ENCODE measurements around the gene EXOC4. TPM values are rescaled to one million over a fixed set of nuclear protein-coding genes. Genes with fewer than 3 reads are reported as not detected.

EXOC4 gene
- total RNA-seq, 4 donors from 2014 or later: 82.4 to 204 (median 128) TPM

DNA sequence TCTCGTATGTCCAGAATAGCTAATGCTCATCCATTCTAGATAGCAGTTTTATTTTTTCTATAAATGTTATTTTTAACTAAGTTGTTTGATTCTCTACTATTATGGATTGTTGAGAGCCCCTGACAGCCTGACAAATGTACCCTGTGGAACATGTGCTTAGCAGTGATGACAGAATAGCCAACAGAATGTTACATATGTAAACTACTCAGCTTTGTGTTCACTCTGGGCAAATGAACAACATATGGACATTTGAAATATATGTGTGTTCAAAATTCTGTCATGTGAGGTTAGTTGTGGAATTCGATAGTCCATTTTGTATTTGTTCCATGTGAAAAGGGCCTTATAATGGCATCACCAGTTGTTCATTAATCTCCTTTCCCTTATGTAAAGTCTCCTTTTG is 199.7 kb downstream of the EXOC4 start:
- TF ChIP-seq POLR2AphosphoS5 (IDR thresholded peaks at IDR 0.05) (no peak), EP300 (IDR thresholded peaks at IDR 0.05; ENCODE audit: low read depth) (no peak), POLR2A (IDR thresholded peaks at IDR 0.05) (no peak)
- TF ChIP-seq, protein P1, sequence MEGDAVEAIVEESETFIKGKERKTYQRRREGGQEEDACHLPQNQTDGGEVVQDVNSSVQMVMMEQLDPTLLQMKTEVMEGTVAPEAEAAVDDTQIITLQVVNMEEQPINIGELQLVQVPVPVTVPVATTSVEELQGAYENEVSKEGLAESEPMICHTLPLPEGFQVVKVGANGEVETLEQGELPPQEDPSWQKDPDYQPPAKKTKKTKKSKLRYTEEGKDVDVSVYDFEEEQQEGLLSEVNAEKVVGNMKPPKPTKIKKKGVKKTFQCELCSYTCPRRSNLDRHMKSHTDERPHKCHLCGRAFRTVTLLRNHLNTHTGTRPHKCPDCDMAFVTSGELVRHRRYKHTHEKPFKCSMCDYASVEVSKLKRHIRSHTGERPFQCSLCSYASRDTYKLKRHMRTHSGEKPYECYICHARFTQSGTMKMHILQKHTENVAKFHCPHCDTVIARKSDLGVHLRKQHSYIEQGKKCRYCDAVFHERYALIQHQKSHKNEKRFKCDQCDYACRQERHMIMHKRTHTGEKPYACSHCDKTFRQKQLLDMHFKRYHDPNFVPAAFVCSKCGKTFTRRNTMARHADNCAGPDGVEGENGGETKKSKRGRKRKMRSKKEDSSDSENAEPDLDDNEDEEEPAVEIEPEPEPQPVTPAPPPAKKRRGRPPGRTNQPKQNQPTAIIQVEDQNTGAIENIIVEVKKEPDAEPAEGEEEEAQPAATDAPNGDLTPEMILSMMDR (IDR thresholded peaks at IDR 0.05): no peak
- intact Hi-C loops (cut with DNase I; ENCODE audit: low total_unique reads) (no loop called here), in situ Hi-C loops (cut with MboI; ENCODE audit: low pct_ligation_motif_present in 1 of 4, low pct_unique_long_range_greater_than_20kb in 1 of 4, low sequenced_read_pairs in 3 of 4) (no loop called here)
- no peak overlapping the region for H3K27ac ChIP-seq
- no peaks in the 10 kb centered on the region for H3K4me1 ChIP-seq
- H3K9me3 ChIP-seq: no peaks in the 10 kb centered on the region
- DNase-seq: no peak
- H3K4me3 ChIP-seq: no peak overlapping the region
- H3K27me3 ChIP-seq: no peaks in the 10 kb centered on the region
- H3K36me3 ChIP-seq: no peaks in the 10 kb centered on the region
- WGBS, 2 donors (ENCODE audit: low coverage in 1 of 2): 83 to 91% methylated on average over 2 of the region's 2 CpGs

DNA sequence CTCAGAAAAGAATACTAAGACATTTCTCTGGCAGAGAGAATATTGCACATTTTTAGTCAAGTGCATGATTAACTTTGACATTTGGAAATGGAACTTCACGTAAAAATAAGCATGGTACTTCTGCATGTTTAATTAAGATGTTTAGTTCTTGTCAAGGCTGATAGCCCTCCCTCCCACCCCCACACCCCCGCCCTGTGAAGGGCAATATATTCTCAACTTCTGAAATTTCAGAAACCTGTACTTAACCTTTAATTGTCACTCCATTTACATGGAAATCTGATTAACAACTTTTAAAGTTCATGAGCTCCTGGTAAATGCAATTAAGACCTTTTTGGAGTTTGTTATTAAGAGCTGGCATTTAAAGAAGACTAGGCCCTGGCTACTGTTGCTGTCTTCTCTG is 205.8 kb downstream of the EXOC4 start:
- TF ChIP-seq POLR2A (IDR thresholded peaks at IDR 0.05) (no peak), EP300 (IDR thresholded peaks at IDR 0.05; ENCODE audit: low read depth) (no peak), POLR2AphosphoS5 (IDR thresholded peaks at IDR 0.05) (no peak)
- TF ChIP-seq, protein P1 (IDR thresholded peaks at IDR 0.05): no peak
- no peak for DNase-seq
- Histone ChIP-seq H3K27ac (no peak overlapping the region), H3K27me3 (no peaks in the 10 kb centered on the region), H3K4me1 (no peaks in the 10 kb centered on the region), H3K4me3 (no peak overlapping the region), H3K36me3 (no peaks in the 10 kb centered on the region), H3K9me3 (no peaks in the 10 kb centered on the region)
- 87 to 100% methylated on average over 2 of the region's 2 CpGs for WGBS, 2 donors (ENCODE audit: low coverage in 1 of 2)
- in situ Hi-C loops (cut with MboI; ENCODE audit: low pct_ligation_motif_present in 1 of 4, low pct_unique_long_range_greater_than_20kb in 1 of 4, low sequenced_read_pairs in 3 of 4): no loop called here
- intact Hi-C loops (cut with DNase I; ENCODE audit: low total_unique reads): no loop called here

DNA sequence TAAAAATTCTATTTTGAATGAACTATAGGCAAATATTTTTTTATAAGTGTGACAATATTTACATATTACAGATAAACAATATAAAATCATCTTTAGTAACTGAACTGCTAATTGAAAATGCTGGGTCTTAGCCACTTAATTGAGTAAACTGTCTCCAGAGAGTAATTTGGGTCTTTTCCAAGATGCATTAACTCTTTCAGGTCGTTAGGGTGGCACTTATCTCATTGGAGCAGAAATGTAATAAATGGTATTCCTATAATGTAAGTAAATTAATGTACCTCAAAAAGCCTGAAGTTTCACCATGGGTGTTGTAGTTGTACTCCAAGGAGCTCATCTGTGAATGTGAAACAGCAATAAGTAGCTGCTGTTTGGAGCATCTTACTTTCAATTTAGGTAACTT is 208.5 kb downstream of the EXOC4 start:
- intact Hi-C loops (cut with DNase I; ENCODE audit: low total_unique reads): no loop called here
- H3K27ac ChIP-seq: no peak overlapping the region
- peaks cover 0 to 5% (median 0%) of the 10 kb centered on the region in 4 donors for H3K36me3 ChIP-seq
- WGBS, 2 donors (ENCODE audit: low coverage in 1 of 2): 31 to 41% methylated on average over 1 of the region's 1 CpG
- in situ Hi-C loops (cut with MboI; ENCODE audit: low pct_ligation_motif_present in 1 of 4, low pct_unique_long_range_greater_than_20kb in 1 of 4, low sequenced_read_pairs in 3 of 4): no loop called here
- H3K4me3 ChIP-seq: no peak overlapping the region
- TF ChIP-seq POLR2A (IDR thresholded peaks at IDR 0.05) (no peak), EP300 (IDR thresholded peaks at IDR 0.05; ENCODE audit: low read depth) (no peak), POLR2AphosphoS5 (IDR thresholded peaks at IDR 0.05) (no peak)
- TF ChIP-seq, protein P1 (IDR thresholded peaks at IDR 0.05): no peak
- peaks cover 0 to 3% of the 10 kb centered on the region in 2 donors for H3K9me3 ChIP-seq
- H3K27me3 ChIP-seq: no peaks in the 10 kb centered on the region
- no peak for DNase-seq
- no peaks in the 10 kb centered on the region for H3K4me1 ChIP-seq

DNA sequence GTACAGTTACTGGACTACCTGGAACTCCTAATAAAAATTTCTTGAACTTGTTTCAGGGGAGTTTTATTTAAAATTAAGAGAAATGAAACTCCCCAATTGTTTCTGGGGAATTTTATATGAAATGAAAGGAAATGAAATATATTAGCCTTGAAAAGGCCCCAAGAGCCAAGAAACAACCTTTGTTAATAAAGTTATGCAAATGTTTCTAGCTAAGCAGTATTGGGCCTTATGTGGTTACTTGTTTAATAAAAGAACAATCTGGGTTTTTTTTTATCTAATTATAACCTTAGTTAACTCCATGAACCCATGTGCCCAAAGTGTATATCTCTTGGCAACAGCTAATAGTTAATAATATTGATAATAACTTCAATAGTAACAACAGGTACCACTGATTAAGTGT is 222.8 kb downstream of the EXOC4 start:
- H3K27me3 ChIP-seq: no peaks in the 10 kb centered on the region
- no peaks in the 10 kb centered on the region for H3K9me3 ChIP-seq
- no peak for DNase-seq
- in situ Hi-C loops (cut with MboI; ENCODE audit: low pct_ligation_motif_present in 1 of 4, low pct_unique_long_range_greater_than_20kb in 1 of 4, low sequenced_read_pairs in 3 of 4): no loop called here
- peaks cover 0 to 12% (median 0%) of the 10 kb centered on the region in 4 donors for H3K36me3 ChIP-seq
- intact Hi-C loops (cut with DNase I; ENCODE audit: low total_unique reads): no loop called here
- H3K4me1 ChIP-seq: no peaks in the 10 kb centered on the region
- no peak overlapping the region for H3K27ac ChIP-seq
- TF ChIP-seq, protein P1 (IDR thresholded peaks at IDR 0.05): no peak
- TF ChIP-seq POLR2AphosphoS5 (IDR thresholded peaks at IDR 0.05): no peak
- no peak for TF ChIP-seq POLR2A (IDR thresholded peaks at IDR 0.05)
- no peak for TF ChIP-seq EP300 (IDR thresholded peaks at IDR 0.05; ENCODE audit: low read depth)
- no peak overlapping the region for H3K4me3 ChIP-seq

All from transverse colon (tissue), 4 donors.